Activated gamma-delta T cell (primary cell): ENCODE data around the gene MICU1.
"Not testable (repeated sequence)": the region's sequence is repeated elsewhere in the genome, so short reads cannot be mapped to it uniquely, and the experiment has no call there.

Experiments
- DNase-seq: peaks from one replicate; lab custom pipeline; 2025; lab: John Stamatoyannopoulos, UW
- total RNA-seq, 2 donors: gene quantifications; one replicate each; lab custom pipeline; 2026; lab: John Stamatoyannopoulos, UW

MICU1 gene
- 31.7 to 32.3 reads per million in 2 donors for total RNA-seq

GRCh38 chr10:72625608-72626443, at the start of gene MICU1:
Gene MICU1 (minus strand): TSS chr10:72626079. CDS start chr10:72566793, 59,286 bp downstream.
- peak; percentile 64 for DNase-seq

GRCh38 chr10:72674174-72674573, 48.3 kb upstream of the MICU1 start:
- not testable (repeated sequence) for DNase-seq

GRCh38 chr10:72673280-72673679, 47.4 kb upstream of the MICU1 start:
- DNase-seq, result no peak

- DNase-seq, result no peak
Observed at GRCh38 chr10:72667207-72667864, 41.5 kb upstream of the MICU1 start.

- no peak for DNase-seq
Observed at GRCh38 chr10:72665925-72666324, 40.0 kb upstream of the MICU1 start.

- DNase-seq, result no peak
Observed at GRCh38 chr10:72663971-72664370, 38.1 kb upstream of the MICU1 start.

GRCh38 chr10:72661431-72661830, 35.6 kb upstream of the MICU1 start:
- no peak for DNase-seq

GRCh38 chr10:72660220-72660619, 34.3 kb upstream of the MICU1 start:
- DNase-seq, result no peak

- no peak for DNase-seq
Observed at GRCh38 chr10:72659694-72660093, 33.8 kb upstream of the MICU1 start.

GRCh38 chr10:72658696-72659400, 33.0 kb upstream of the MICU1 start:
- DNase-seq, result no peak

GRCh38 chr10:72654720-72655119, 28.8 kb upstream of the MICU1 start:
- DNase-seq, result no peak

- no peak for DNase-seq
Observed at GRCh38 chr10:72653383-72654096, 27.7 kb upstream of the MICU1 start.

GRCh38 chr10:72649291-72649690, 23.4 kb upstream of the MICU1 start:
- DNase-seq, result no peak

GRCh38 chr10:72648301-72648700, 22.4 kb upstream of the MICU1 start:
- DNase-seq, result no peak

GRCh38 chr10:72646971-72647370, 21.1 kb upstream of the MICU1 start:
- DNase-seq, result not testable (repeated sequence)

GRCh38 chr10:72645263-72645858, 19.5 kb upstream of the MICU1 start:
- DNase-seq, result no peak

- DNase-seq, result no peak
Observed at GRCh38 chr10:72642318-72642717, 16.4 kb upstream of the MICU1 start.

- no peak for DNase-seq
Observed at GRCh38 chr10:72639441-72639873, 13.6 kb upstream of the MICU1 start.

GRCh38 chr10:72638586-72639440, 12.9 kb upstream of the MICU1 start:
- DNase-seq, result no peak

GRCh38 chr10:72637398-72637857, 11.5 kb upstream of the MICU1 start:
- no peak for DNase-seq
